NT2/D1 (cell line): ENCODE measurements around the gene TM9SF2.

Experiments used
- DNase-seq: peaks from one replicate; pipeline ENCODE4 v3.0.0-alpha.2; 2011; ENCODE audit warnings: low read depth, low spot score
- H3K27me3 ChIP-seq: 2 replicates; pipeline ENCODE4 v1.6.0; 2011; ENCODE audit warnings: mild to moderate bottlenecking; ENCODE audit not compliant: insufficient read length, insufficient read depth
- H3K36me3 ChIP-seq: 2 replicates; pipeline ENCODE4 v1.6.1; 2011; ENCODE audit warnings: mild to moderate bottlenecking, low read length, mixed read lengths; ENCODE audit not compliant: insufficient read depth, insufficient read length
- H3K4me1 ChIP-seq: 2 replicates; pipeline ENCODE4 v1.5.1; 2011; ENCODE audit not compliant: insufficient read depth, insufficient read length
- H3K4me3 ChIP-seq: 2 replicates; pipeline ENCODE4 v1.5.1; 2011; ENCODE audit warnings: low read depth; ENCODE audit not compliant: insufficient read length
- H3K9ac ChIP-seq: 2 replicates; pipeline ENCODE4 v1.6.0; 2011; ENCODE audit warnings: low read depth; ENCODE audit not compliant: insufficient read length
- H3K9me3 ChIP-seq: 2 replicates; pipeline ENCODE4 v1.5.1; 2011; ENCODE audit warnings: mild to moderate bottlenecking, low read length; ENCODE audit not compliant: insufficient read depth
- SUZ12 ChIP-seq: IDR thresholded peaks from 2 replicates; pipeline ENCODE4 v1.6.1; 2011; ENCODE audit not compliant: insufficient read length, insufficient read depth; ENCODE audit errors: extremely low read depth
- YY1 ChIP-seq: IDR thresholded peaks from 2 replicates; pipeline ENCODE4 v1.6.1; 2011; ENCODE audit not compliant: insufficient read length, insufficient read depth
- ZNF274 ChIP-seq: IDR thresholded peaks from 2 replicates; pipeline ENCODE4 v1.6.1; 2011; ENCODE audit warnings: mild to moderate bottlenecking, low read depth, low read length

Gene TM9SF2

GRCh38 chr13:99542788-99543406 is 41.6 kb downstream of the TM9SF2 start:
- Histone ChIP-seq H3K9me3 (no peaks in the 10 kb centered on the region), H3K9ac (no peak overlapping the region), H3K27me3 (no peaks in the 10 kb centered on the region), H3K4me1 (no peaks in the 10 kb centered on the region), H3K36me3 (peaks cover 64% of the 10 kb centered on the region), H3K4me3 (no peak overlapping the region)
- TF ChIP-seq SUZ12 (no peak), YY1 (no peak)
- DNase-seq: no peak

DNA sequence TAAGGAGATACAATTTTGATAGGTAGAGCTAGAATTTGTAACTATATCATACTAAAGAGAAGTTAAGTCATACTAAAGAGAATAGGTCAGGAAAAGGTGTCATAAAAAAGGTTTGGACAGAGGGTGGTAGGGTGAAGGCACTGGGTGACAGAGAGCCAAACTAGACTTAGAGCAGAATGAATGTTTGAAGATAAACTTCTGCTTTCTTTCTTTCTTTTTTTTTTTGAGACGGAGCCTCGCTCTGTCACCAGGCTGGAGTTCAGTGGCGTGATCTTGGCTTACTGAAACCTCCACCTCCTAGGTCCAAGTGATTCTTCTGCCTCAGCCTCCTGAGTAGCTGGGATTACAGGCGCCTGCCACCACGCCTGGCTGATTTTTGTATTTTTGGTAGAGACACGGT is 44.1 kb downstream of the TM9SF2 start:
- no peak overlapping the region for H3K9ac ChIP-seq
- H3K36me3 ChIP-seq: peaks cover 73% of the 10 kb centered on the region
- TF ChIP-seq SUZ12: no peak
- no peak for TF ChIP-seq ZNF274
- TF ChIP-seq YY1: no peak
- no peaks in the 10 kb centered on the region for H3K27me3 ChIP-seq
- H3K4me3 ChIP-seq: no peak overlapping the region
- no peak for DNase-seq
- H3K9me3 ChIP-seq: no peaks in the 10 kb centered on the region
- no peaks in the 10 kb centered on the region for H3K4me1 ChIP-seq

DNA sequence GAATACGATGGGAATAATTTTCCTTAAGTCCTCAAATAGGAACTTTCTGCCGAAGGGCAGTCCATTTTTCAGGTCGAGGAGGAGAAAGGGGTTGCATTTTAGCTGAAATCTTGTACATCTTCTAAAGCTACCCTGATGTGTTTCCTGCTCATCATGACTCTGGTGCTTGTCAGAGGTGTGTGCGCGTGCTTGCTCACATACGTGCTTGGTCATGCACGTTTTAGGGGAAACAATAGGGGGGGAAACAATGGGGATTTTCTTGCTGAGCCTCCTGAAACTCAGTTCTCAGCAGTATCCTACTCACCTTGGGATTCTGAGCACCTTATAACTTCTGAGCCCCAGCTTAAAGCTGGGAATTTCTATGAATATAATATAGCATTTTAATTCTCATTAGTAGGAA is 44.7 kb downstream of the TM9SF2 start:
- no peak overlapping the region for H3K9ac ChIP-seq
- H3K27me3 ChIP-seq: no peaks in the 10 kb centered on the region
- no peak overlapping the region for H3K4me3 ChIP-seq
- H3K9me3 ChIP-seq: no peaks in the 10 kb centered on the region
- peaks cover 73% of the 10 kb centered on the region for H3K36me3 ChIP-seq
- no peak for DNase-seq
- TF ChIP-seq ZNF274: no peak
- no peak for TF ChIP-seq SUZ12
- TF ChIP-seq YY1: no peak
- H3K4me1 ChIP-seq: no peaks in the 10 kb centered on the region

GRCh38 chr13:99546878-99547277 is 45.6 kb downstream of the TM9SF2 start:
- Histone ChIP-seq H3K4me3 (no peak overlapping the region), H3K9me3 (no peaks in the 10 kb centered on the region), H3K27me3 (no peaks in the 10 kb centered on the region), H3K36me3 (peaks cover 75% of the 10 kb centered on the region), H3K9ac (no peak overlapping the region), H3K4me1 (no peaks in the 10 kb centered on the region)
- DNase-seq: no peak
- no peak for TF ChIP-seq YY1
- TF ChIP-seq SUZ12: no peak
- no peak for TF ChIP-seq ZNF274

DNA sequence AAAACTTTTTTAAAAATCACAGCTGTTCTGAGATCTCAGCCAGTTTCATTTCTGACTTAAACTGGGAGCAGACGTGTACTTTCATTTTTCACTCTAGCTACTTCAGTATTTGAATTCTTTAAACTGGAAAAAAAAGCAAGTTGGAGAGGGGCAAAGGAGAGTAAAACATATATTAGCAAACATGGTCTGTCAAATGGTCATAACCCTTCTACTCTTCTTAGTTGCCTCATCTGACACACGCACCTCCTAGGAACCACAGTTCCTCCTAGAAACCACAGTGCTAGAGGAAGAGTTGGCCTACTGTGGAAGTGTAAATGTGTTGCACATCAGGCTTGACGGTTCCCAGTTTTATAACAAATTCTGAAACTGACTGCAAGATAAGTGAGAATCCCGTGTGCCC is 47.2 kb downstream of the TM9SF2 start:
- Histone ChIP-seq H3K36me3 (peaks cover 77% of the 10 kb centered on the region), H3K4me3 (no peak overlapping the region), H3K9ac (no peak overlapping the region), H3K4me1 (no peaks in the 10 kb centered on the region), H3K27me3 (no peaks in the 10 kb centered on the region), H3K9me3 (no peaks in the 10 kb centered on the region)
- TF ChIP-seq SUZ12 (no peak), YY1 (no peak), ZNF274 (no peak)
- no peak for DNase-seq

DNA sequence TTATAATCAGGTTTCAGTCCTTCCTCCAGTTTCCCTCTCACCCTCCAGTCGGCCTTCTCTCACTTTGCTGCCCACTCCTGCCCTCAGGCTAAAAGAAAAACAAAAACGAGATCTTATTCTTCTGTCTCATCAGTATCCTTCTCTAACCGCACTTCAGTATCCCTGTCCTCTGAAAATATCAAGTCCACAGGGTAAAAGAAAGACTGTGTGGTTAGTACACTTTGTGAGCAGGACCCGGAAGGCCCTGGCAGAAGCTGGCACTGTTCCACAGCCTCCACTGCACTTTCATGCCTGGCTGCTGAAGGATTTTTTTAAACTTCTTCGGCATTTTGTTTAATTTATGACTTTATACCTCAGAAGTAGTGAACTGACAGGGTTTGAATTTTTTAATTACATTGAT is 51.8 kb downstream of the TM9SF2 start:
- Histone ChIP-seq H3K36me3 (peaks cover 70% of the 10 kb centered on the region), H3K9ac (no peak overlapping the region), H3K27me3 (no peaks in the 10 kb centered on the region), H3K4me1 (no peaks in the 10 kb centered on the region), H3K4me3 (no peak overlapping the region), H3K9me3 (0 out of 2 replicates have a peak, but pooled peaks cover 3% of the 10 kb centered on the region)
- TF ChIP-seq ZNF274 (no peak), YY1 (no peak), SUZ12 (no peak)
- no peak for DNase-seq

DNA sequence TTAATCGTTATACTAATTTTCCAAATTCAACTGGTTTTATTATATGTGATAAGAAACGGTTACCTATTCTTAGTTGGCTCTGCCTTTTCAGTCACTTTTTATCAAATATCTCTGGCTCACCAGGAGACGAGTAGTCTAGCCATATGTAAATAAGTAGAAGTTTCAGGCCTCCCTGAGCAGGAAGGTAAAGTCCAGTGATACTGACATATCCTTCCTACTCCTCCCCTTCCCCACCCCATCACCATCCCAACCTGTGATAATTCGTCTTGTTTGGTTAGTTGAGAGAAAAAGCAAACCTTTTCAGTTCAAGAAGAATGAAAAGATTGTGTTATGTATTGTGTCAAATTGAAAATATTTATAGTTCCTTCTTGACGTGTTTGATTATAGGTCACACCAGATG is 53.9 kb downstream of the TM9SF2 start:
- peaks cover 67% of the 10 kb centered on the region for H3K36me3 ChIP-seq
- TF ChIP-seq ZNF274 (no peak), SUZ12 (no peak), YY1 (no peak)

GRCh38 chr13:99556867-99557443 is 55.7 kb downstream of the TM9SF2 start:
- Histone ChIP-seq H3K9me3 (0 out of 2 replicates have a peak, but pooled peaks cover 3% of the 10 kb centered on the region), H3K9ac (no peak overlapping the region), H3K27me3 (no peaks in the 10 kb centered on the region), H3K4me3 (no peak overlapping the region), H3K36me3 (peaks cover 53% of the 10 kb centered on the region), H3K4me1 (no peaks in the 10 kb centered on the region)
- no peak for TF ChIP-seq ZNF274
- no peak for TF ChIP-seq YY1
- TF ChIP-seq SUZ12: no peak
- no peak for DNase-seq

More for the DNA sequence above, 53.9 kb downstream of the TM9SF2 start:
- H3K9me3 ChIP-seq: 0 out of 2 replicates have a peak, but pooled peaks cover 3% of the 10 kb centered on the region
- no peak overlapping the region for H3K9ac ChIP-seq
- H3K27me3 ChIP-seq: no peaks in the 10 kb centered on the region
- DNase-seq: no peak
- H3K4me1 ChIP-seq: no peaks in the 10 kb centered on the region
- H3K4me3 ChIP-seq: no peak overlapping the region
